T-helper 1 cell (primary cell): Measurements from ENCODE around the gene RAB11B.
"Not testable (repeated sequence)": the region's sequence is repeated elsewhere in the genome, so short reads cannot be mapped to it uniquely, and the experiment has no call there.

Experiments
- DNase-seq, 5 donors: peaks; one replicate each; pipeline ENCODE4 v3.0.0-alpha.2; 2012 to 2020

The RAB11B gene

GRCh38 chr19:8370176-8371010 lies 19.8 kb upstream of the RAB11B start:
- no peak for DNase-seq

- no peak for DNase-seq
These were observed 19.0 kb upstream of the RAB11B start for GRCh38 chr19:8371011-8371804.

GRCh38 chr19:8373867-8374813 lies 16.0 kb upstream of the RAB11B start:
- DNase-seq = no peak

GRCh38 chr19:8375766-8376165 lies 14.4 kb upstream of the RAB11B start:
- DNase-seq = not testable (repeated sequence)

GRCh38 chr19:8376373-8376974 lies 13.7 kb upstream of the RAB11B start:
- not testable (repeated sequence) for DNase-seq

- DNase-seq = no peak
These were observed 12.6 kb upstream of the RAB11B start for GRCh38 chr19:8377598-8377997.

GRCh38 chr19:8379156-8379891 lies 10.8 kb upstream of the RAB11B start:
- DNase-seq = not testable (repeated sequence)

GRCh38 chr19:8384569-8384968 lies 5.6 kb upstream of the RAB11B start:
- not testable (repeated sequence) for DNase-seq

- not testable (repeated sequence) for DNase-seq
These were observed 5.1 kb upstream of the RAB11B start for GRCh38 chr19:8385103-8385502.

- not testable (repeated sequence) for DNase-seq
These were observed 4.6 kb upstream of the RAB11B start for GRCh38 chr19:8385566-8385965.

- not testable (repeated sequence) for DNase-seq
These were observed 3.7 kb upstream of the RAB11B start for GRCh38 chr19:8386419-8386818.

- no peak for DNase-seq
These were observed 3.2 kb upstream of the RAB11B start for GRCh38 chr19:8386990-8387389.

- no peak for DNase-seq
These were observed 2.2 kb upstream of the RAB11B start for GRCh38 chr19:8387688-8388611.

- no peak for DNase-seq
These were observed 1.6 kb upstream of the RAB11B start for GRCh38 chr19:8388612-8388958.

GRCh38 chr19:8390617-8390981 lies 439 bp downstream of the RAB11B start:
- DNase-seq = peak; percentile 82 to 90 (median 89)

GRCh38 chr19:8391198-8392016 lies 1.2 kb downstream of the RAB11B start:
- DNase-seq = no peak

GRCh38 chr19:8392017-8392591 lies 1.9 kb downstream of the RAB11B start:
- no peak for DNase-seq

- DNase-seq = no peak
These were observed 3.2 kb downstream of the RAB11B start for GRCh38 chr19:8393192-8393870.

- no peak for DNase-seq
These were observed 3.7 kb downstream of the RAB11B start for GRCh38 chr19:8393871-8394250.
